T-helper 2 cell treated with Interferon-gamma antibody and Interleukin-4, amounts not matched to agents 5 μg/mL and 100 μg/mL, for 36 hours (primary cell): ENCODE data around the gene SLC35D3.
"Not testable (repeated sequence)": the region's sequence is repeated elsewhere in the genome, so short reads cannot be mapped to it uniquely, and the experiment has no call there.

Experiments
- DNase-seq: peaks from one replicate; pipeline ENCODE4 v3.0.0; 2021; ENCODE audit warnings: low spot score
- H3K27ac Mint-ChIP-seq: one replicate; pipeline ENCODE4 v1.8.0; 2021; ENCODE audit warnings: mild to moderate bottlenecking, mixed read lengths
- H3K27me3 Mint-ChIP-seq: one replicate; pipeline ENCODE4 v1.8.0; 2021; ENCODE audit warnings: low read depth, mixed read lengths
- H3K36me3 Mint-ChIP-seq: one replicate; pipeline ENCODE4 v1.8.0; 2021; ENCODE audit warnings: low read depth, mixed read lengths
- H3K4me1 Mint-ChIP-seq: one replicate; pipeline ENCODE4 v1.8.0; 2021; ENCODE audit warnings: low read depth, mixed read lengths
- H3K4me3 Mint-ChIP-seq: one replicate; pipeline ENCODE4 v1.8.0; 2022; ENCODE audit warnings: mild to moderate bottlenecking, moderate library complexity, mixed read lengths
- H3K9me3 Mint-ChIP-seq: one replicate; pipeline ENCODE4 v1.8.0; 2021; ENCODE audit warnings: mixed read lengths

Gene SLC35D3

DNA sequence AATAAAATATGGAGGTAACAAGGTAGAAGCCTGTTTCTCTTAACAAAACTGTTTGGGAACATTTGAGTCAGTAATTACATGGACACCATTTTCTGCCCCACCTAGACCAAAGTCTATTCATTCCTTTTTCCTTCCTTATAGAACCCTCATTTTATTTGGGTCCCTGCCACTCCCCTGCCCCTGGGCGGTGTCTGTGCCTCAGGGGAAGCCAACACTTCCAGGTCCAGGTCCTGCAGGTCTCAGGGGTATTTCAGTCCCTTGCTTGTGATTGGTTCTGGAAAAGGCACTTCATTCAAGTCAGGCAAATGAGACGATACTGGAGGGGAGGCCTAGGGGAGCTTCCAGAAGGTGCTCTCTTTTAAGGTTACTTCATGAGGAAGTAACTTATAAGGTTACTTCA, 42.3 kb downstream of the SLC35D3 start:
- H3K4me3 Mint-ChIP-seq = no peak overlapping the region
- peaks cover 4% of the 10 kb centered on the region for H3K4me1 Mint-ChIP-seq
- DNase-seq = no peak
- H3K9me3 Mint-ChIP-seq = no peaks in the 10 kb centered on the region
- peaks cover 39% of the 10 kb centered on the region for H3K27me3 Mint-ChIP-seq
- H3K36me3 Mint-ChIP-seq = no peaks in the 10 kb centered on the region
- no peak overlapping the region for H3K27ac Mint-ChIP-seq

DNA sequence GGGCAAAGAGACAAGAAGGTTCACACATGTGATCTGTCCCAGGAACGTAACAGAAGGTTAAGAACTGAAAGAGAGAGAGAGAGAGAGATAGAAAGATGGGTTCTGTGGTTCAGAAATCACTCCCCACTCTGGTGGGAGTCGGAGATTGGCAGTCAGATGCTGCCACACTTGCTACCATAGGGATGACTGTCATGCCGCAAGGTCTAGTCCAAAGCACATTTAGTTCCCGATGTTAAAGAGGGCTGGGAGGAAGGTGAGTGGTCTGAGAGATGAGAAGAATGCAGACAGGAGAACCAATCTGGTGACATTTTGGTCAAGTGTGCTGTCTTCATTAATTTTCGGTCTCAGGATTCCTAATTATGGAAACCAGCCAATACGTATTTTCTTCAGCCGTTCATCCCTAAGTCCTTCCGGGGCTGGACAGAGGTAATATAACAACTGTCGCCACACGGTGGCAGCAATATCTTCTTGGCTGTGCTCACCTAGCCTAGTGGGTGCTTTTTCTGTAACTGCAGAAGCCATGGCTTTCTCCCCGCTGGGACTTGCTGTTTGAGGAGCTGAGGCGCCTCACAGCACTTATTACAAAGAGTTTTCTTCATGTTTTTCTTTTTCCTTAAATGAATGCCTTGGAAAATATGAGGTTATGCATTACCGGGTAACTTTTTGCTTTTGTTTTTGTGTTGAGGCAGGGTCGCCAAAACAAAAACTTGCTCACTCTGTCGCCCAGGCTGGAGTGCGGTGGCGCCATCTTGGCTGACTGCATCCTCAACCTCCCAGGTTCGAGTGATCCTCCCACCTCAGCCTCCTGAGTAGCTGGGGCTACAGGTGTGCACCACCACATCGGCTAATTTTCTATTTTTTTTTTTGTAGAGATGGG, 46.0 kb downstream of the SLC35D3 start:
- peak; percentile 44 for DNase-seq
- H3K4me1 Mint-ChIP-seq = peaks cover 4% of the 10 kb centered on the region
- H3K27me3 Mint-ChIP-seq = peaks cover 42% of the 10 kb centered on the region
- H3K27ac Mint-ChIP-seq = no peak overlapping the region
- no peak overlapping the region for H3K4me3 Mint-ChIP-seq
- H3K36me3 Mint-ChIP-seq = no peaks in the 10 kb centered on the region
- no peaks in the 10 kb centered on the region for H3K9me3 Mint-ChIP-seq

GRCh38 chr6:136968837-136969236, 46.7 kb downstream of the SLC35D3 start:
- H3K27me3 Mint-ChIP-seq = peaks cover 45% of the 10 kb centered on the region
- H3K9me3 Mint-ChIP-seq = no peaks in the 10 kb centered on the region
- no peaks in the 10 kb centered on the region for H3K36me3 Mint-ChIP-seq
- no peak overlapping the region for H3K4me3 Mint-ChIP-seq
- peaks cover 4% of the 10 kb centered on the region for H3K4me1 Mint-ChIP-seq
- no peak overlapping the region for H3K27ac Mint-ChIP-seq
- DNase-seq = no peak

DNA sequence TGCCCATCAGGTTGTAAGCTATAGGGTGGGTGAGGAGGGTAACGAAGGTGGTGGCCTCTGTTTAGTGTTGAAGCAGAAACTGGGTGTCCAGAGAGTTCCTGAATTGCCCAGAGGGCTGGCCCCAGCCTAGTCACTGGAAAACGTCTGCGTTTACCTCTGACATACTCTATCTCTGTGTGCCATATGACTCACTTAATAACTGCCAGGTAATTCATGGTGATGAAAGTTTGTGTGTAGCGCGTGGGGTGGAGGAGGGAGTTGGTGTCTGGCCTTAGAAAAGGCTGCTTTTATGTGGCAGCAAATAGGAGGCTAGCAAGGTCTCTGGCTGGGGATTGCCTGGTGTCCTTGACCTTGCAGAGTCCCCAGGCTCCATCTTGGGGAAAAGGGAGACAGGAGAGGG, 47.3 kb downstream of the SLC35D3 start:
- Mint-ChIP-seq H3K4me1 (peaks cover 4% of the 10 kb centered on the region), H3K27me3 (peaks cover 40% of the 10 kb centered on the region), H3K4me3 (no peak overlapping the region), H3K36me3 (no peaks in the 10 kb centered on the region), H3K27ac (no peak overlapping the region), H3K9me3 (no peaks in the 10 kb centered on the region)
- no peak for DNase-seq

DNA sequence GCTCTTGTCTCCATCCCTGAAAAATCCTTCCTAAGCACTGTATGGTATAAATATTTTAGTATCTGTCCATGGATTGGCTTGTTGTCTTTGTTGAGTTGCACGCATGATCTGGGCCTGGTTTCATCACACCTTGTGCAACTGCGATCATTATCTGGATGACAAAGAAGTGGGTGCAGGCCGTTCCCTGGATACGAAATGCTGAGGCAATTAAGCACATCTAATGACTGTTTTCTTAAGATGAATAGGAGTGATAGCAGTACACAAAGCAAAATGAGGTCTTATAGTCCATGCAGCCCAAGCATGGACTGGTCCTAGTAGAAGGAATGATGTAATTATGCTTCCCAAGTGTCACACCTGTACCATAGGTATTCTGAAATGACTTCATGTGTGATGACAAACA, 47.8 kb downstream of the SLC35D3 start:
- no peaks in the 10 kb centered on the region for H3K36me3 Mint-ChIP-seq
- no peaks in the 10 kb centered on the region for H3K9me3 Mint-ChIP-seq
- H3K27me3 Mint-ChIP-seq = peaks cover 39% of the 10 kb centered on the region
- H3K4me1 Mint-ChIP-seq = peaks cover 3% of the 10 kb centered on the region
- no peak for DNase-seq
- H3K4me3 Mint-ChIP-seq = no peak overlapping the region
- no peak overlapping the region for H3K27ac Mint-ChIP-seq

DNA sequence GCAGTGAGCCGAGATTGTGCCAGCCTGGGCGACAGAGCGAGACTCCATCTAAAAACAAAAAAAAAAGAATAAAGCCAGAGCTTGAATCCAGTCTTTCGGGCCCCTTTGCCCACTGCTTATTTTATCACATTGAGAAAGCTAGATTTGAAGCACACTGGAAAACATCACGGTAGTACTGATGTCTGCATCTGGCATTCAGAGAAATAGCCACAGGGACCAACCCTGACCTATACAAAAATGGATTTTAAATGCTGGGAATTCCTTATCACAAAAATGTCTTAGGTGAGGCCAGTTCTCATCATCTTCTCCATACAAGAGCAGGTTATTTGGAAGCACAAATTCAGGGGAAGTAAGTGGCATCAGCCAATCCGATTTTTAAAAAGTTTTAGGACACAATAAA, 49.5 kb downstream of the SLC35D3 start:
- no peak for DNase-seq
- peaks cover 34% of the 10 kb centered on the region for H3K27me3 Mint-ChIP-seq
- no peak overlapping the region for H3K27ac Mint-ChIP-seq
- peaks cover 1% of the 10 kb centered on the region for H3K4me1 Mint-ChIP-seq
- H3K36me3 Mint-ChIP-seq = no peaks in the 10 kb centered on the region
- H3K9me3 Mint-ChIP-seq = no peaks in the 10 kb centered on the region
- H3K4me3 Mint-ChIP-seq = no peak overlapping the region

DNA sequence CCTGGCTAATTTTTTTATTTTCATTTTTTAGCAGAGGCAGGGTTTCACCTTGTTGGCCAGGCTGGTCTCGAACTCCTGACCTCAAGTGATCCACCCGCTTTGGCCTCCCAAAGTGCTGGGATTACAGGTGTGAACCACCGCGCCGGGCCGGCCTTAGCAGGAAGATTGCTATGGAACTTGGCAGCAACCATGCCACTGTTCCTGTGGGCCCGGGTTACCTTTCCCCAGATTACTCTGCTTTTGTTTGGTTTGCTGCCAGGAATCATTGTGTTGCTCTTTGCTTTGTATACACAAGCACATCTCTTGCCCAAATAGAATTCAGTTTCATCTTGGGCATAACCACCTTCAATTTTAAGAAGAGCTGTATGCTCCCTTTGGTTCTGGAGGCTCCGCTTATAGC, 51.7 kb downstream of the SLC35D3 start:
- not testable (repeated sequence) for H3K4me3 Mint-ChIP-seq, H3K36me3 Mint-ChIP-seq, H3K4me1 Mint-ChIP-seq, H3K9me3 Mint-ChIP-seq, H3K27ac Mint-ChIP-seq, DNase-seq
- peaks cover 25% of the 10 kb centered on the region for H3K27me3 Mint-ChIP-seq
